Subcutaneous abdominal adipose tissue (tissue), 5 donors: ENCODE results near the gene TRAFD1.
"Not testable (repeated sequence)": the region's sequence is repeated elsewhere in the genome, so short reads cannot be mapped to it uniquely, and the experiment has no call there.

Source experiments
- H3K27ac ChIP-seq: one replicate; pipeline ENCODE4 v1.7.0; 2013; ENCODE audit warnings: low read depth, mild to moderate bottlenecking, inconsistent platforms, low read length, moderate library complexity
- H3K27me3 ChIP-seq, 5 donors: one replicate each; pipeline ENCODE4 v1.7.0; 2013; ENCODE audit warnings: low read length in 5 of 5, inconsistent platforms in 1 of 5; ENCODE audit not compliant: control insufficient read depth in 5 of 5, insufficient read depth in 4 of 5
- H3K36me3 ChIP-seq, 5 donors: one replicate each; pipeline ENCODE4 v1.7.0; 2013; ENCODE audit warnings: low read length in 5 of 5; ENCODE audit not compliant: control insufficient read depth in 5 of 5, insufficient read depth in 5 of 5
- H3K4me1 ChIP-seq, 5 donors: one replicate each; pipeline ENCODE4 v1.7.0; 2013; ENCODE audit warnings: low read length in 5 of 5, mild to moderate bottlenecking in 3 of 5, moderate library complexity in 1 of 5; ENCODE audit not compliant: control insufficient read depth in 5 of 5, insufficient read depth in 5 of 5
- H3K4me3 ChIP-seq, 5 donors: one replicate each; pipeline ENCODE4 v1.7.0; 2013; ENCODE audit warnings: low read length in 5 of 5, low read depth in 1 of 5
- H3K9ac ChIP-seq, 5 donors: one replicate each; pipeline ENCODE4 v1.7.0; 2013; ENCODE audit warnings: low read length in 5 of 5, mild to moderate bottlenecking in 4 of 5, moderate library complexity in 3 of 5
- H3K9me3 ChIP-seq, 5 donors: one replicate each; pipeline ENCODE4 v1.7.0; 2013; ENCODE audit warnings: low read length in 5 of 5; ENCODE audit not compliant: control insufficient read depth in 5 of 5
- donor health status: healthy.
- donor health status: healthy.
- donor health status: healthy.
- donor health status: healthy.
- donor health status: healthy.

TRAFD1 gene, protein sequence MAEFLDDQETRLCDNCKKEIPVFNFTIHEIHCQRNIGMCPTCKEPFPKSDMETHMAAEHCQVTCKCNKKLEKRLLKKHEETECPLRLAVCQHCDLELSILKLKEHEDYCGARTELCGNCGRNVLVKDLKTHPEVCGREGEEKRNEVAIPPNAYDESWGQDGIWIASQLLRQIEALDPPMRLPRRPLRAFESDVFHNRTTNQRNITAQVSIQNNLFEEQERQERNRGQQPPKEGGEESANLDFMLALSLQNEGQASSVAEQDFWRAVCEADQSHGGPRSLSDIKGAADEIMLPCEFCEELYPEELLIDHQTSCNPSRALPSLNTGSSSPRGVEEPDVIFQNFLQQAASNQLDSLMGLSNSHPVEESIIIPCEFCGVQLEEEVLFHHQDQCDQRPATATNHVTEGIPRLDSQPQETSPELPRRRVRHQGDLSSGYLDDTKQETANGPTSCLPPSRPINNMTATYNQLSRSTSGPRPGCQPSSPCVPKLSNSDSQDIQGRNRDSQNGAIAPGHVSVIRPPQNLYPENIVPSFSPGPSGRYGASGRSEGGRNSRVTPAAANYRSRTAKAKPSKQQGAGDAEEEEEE

DNA sequence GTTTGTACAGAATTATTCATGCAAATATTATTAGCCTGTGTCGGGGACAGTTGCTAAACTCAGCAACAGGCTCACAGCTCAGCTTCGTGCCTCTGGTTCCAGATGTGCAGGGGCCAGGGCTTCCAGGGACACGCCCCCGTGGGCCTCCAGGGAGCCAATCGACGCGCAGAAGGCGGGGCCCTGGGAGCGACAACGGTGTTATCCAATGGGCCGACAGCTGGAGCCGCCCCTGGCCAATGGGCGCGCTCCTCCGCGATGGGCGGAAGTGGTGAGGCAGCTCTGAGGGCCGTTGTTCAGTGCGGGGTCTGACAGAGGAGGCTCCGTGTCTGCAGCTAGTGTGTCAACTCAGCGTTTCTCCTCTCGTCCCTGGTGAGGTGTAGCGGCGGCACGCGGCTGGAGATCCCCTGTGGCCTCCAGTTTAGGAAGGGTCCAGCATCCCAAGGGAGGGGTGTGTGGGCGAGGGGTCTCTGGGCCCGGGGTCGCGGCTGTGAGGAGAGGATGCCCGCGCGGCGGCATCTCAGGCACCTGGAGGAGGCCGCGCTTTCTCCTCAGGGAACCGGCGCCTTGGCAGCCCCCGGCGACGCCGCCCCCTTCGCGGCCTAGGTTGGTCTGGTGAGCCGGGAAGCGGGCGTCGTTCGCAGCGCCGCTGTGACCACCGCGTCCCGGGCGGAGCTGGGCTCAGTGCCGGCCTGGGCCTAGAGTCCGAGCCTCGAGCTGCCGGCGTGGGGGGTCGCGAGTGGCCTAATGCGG is at the start of gene TRAFD1:
Gene TRAFD1 (plus strand): TSS at position 311 of the 750 bp plus-strand sequence. CDS start 4,963 bp downstream, outside the sequence.
- no peaks in the 10 kb centered on the region for H3K9me3 ChIP-seq
- H3K36me3 ChIP-seq: peaks cover 0 to 1% (median 0%) of the 10 kb centered on the region in 5 donors
- no peaks in the 10 kb centered on the region for H3K27me3 ChIP-seq
- H3K27ac ChIP-seq: peak within 1 kb of the TSS; percentile 92
- H3K4me3 ChIP-seq: peak within 1 kb of the TSS; percentile 73 to 97 (median 94)
- peaks cover 4 to 49% (median 45%) of the 10 kb centered on the region in 5 donors for H3K4me1 ChIP-seq
- H3K9ac ChIP-seq: peak within 1 kb of the TSS; percentile 56 to 95 (median 88)

DNA sequence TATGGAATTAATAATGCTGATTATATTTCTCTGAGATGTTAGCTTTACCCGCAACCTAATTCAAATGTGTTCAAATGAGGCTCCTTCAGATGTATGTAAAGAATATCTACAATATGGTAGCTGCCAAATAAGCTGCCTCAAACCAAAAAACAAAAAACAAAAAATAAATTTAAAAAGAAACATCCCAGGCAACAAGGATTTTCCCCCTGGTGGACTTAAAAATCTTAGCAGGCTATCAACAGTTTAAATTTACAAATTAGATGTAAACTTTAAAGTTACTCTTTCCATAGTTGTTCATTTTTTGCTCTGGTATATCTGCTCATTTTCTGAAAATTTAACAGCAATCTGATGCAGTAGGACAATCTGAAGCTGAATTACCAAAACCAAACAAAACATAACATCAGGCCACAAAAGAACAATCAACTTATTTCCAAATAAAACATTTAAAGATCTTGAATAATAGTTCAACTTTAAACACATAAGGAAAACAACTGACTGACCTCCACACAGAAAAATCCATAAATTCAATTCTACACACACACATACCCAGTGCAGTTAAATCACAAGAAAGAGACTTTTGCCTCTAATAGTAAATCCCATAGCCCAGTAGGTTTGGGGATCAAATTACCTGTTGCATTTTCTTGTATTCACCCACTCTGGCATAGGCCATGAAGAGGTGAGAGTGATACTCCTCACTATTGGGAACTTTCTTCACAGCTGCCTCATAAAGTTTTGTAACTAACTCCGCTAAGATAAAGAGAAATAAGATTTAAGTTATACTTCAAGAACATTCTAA is 38.1 kb upstream of the TRAFD1 start:
- Histone ChIP-seq H3K36me3 (peaks cover 13 to 60% (median 26%) of the 10 kb centered on the region in 5 donors), H3K4me1 (no peaks in the 10 kb centered on the region), H3K4me3 (no peak overlapping the region), H3K9ac (no peak overlapping the region), H3K27me3 (no peaks in the 10 kb centered on the region), H3K9me3 (no peaks in the 10 kb centered on the region), H3K27ac (no peak overlapping the region)

DNA sequence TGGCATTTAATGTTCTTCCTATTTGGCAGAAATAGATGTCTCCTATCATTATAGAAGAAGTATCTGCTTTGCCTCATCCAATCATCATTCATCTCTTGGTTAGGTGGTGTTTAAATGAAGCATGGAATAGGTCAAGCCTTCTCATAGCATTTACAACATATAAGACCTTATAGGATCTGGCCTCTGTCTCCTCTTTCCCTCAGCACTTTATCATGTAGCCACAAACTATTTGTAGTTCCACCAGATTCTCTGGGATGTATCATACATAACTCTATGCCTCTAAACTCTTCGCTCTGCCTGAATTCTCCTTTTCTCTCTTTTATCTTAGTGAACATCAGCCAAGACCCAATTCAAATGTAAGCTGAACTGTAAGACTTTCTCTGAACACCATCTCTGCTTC is 37.5 kb upstream of the TRAFD1 start:
- Histone ChIP-seq H3K9ac (no peak overlapping the region), H3K9me3 (no peaks in the 10 kb centered on the region), H3K4me1 (no peaks in the 10 kb centered on the region), H3K27me3 (no peaks in the 10 kb centered on the region), H3K36me3 (peaks cover 13 to 62% (median 25%) of the 10 kb centered on the region in 5 donors), H3K27ac (no peak overlapping the region), H3K4me3 (no peak overlapping the region)

DNA sequence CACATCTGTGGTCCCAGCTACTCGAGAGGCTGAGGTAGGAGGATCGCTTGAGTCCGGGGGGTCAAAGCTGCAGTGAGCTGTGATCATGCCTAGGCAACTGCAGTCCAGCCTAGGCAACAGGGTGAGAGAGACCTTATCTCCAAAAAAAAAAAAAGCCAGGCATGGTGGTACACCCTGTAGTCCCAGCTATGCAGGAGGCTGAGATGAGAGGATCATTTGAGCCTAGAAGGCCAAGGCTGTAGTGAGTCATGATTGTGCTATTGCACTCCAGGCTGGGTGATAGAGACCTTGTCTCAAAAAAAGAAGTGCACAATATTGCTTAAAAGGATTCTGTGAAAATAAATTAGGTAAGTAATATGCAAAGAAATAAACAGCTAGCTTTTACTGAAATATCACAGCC is 33.8 kb upstream of the TRAFD1 start:
- Histone ChIP-seq H3K9me3 (no peaks in the 10 kb centered on the region), H3K36me3 (peaks cover 18 to 53% (median 23%) of the 10 kb centered on the region in 5 donors), H3K9ac (no peak overlapping the region), H3K27ac (no peak overlapping the region), H3K4me1 (peaks cover 0 to 6% (median 0%) of the 10 kb centered on the region in 5 donors), H3K4me3 (no peak overlapping the region), H3K27me3 (no peaks in the 10 kb centered on the region)

DNA sequence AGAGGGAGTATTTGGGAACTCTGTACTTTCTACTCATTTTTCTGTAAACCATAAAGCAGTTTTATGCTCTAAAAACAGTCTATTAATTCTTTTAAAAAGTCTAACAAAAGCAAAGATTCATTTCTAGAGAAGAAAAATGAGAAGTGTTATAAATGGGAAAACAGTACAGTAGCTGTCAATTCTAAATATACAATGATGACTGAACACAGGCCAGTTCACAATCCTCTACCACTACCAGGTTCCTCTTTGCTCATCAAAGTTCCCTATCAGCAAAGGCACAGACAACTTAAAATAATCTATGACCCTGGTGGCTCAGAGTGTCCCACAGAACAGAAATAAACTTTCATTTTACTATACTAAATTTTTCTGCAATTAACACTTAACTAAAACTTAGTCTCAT is 29.3 kb upstream of the TRAFD1 start:
- Histone ChIP-seq H3K36me3 (peaks cover 10 to 33% (median 23%) of the 10 kb centered on the region in 5 donors), H3K9ac (no peak overlapping the region), H3K4me1 (peaks cover 0 to 9% (median 0%) of the 10 kb centered on the region in 5 donors), H3K4me3 (no peak overlapping the region), H3K27ac (no peak overlapping the region), H3K27me3 (no peaks in the 10 kb centered on the region), H3K9me3 (no peaks in the 10 kb centered on the region)

DNA sequence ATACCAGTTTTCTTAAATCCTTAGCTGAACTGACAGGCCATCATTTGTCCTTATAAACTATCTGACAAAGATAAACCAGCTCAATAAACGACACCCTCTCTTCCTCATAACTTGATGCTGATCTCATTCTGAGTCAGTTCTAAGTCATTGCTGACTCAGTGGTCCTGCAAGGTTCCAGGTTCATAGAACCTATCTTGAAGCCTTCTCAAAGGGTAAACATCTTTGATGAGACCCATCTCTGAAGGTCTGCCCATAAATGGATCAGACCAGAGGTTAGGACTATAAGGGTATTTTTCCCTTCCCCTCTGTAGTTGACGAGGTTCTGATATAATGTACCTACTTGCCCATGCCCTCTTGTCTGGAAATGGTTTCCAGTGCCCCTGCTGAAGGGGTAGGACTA is 28.7 kb upstream of the TRAFD1 start:
- H3K9ac ChIP-seq: no peak overlapping the region
- H3K27me3 ChIP-seq: no peaks in the 10 kb centered on the region
- no peaks in the 10 kb centered on the region for H3K9me3 ChIP-seq
- no peak overlapping the region for H3K4me3 ChIP-seq
- peaks cover 0 to 9% (median 0%) of the 10 kb centered on the region in 5 donors for H3K4me1 ChIP-seq
- peaks cover 12 to 31% (median 20%) of the 10 kb centered on the region in 5 donors for H3K36me3 ChIP-seq
- H3K27ac ChIP-seq: no peak overlapping the region

DNA sequence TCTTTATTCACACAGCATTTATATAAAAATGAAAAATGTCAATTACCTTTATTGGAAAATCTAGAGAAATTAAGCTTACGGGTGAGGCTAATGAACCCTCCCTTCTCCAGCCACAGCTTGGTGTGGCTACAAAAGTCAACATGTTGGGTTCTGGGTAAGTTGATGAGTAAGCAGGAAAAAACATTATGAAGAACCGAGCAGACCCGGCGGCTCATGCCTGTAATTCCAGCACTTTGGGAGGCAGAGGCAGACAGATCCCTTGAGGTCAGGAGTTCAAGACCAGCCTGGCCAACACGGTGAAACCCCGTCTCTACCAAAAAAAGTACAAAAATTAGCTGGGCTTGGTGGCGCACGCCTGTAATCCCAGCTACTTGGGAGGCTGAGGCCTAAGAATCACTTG is 27.7 kb upstream of the TRAFD1 start:
- H3K27ac ChIP-seq: no peak overlapping the region
- no peak overlapping the region for H3K9ac ChIP-seq
- no peaks in the 10 kb centered on the region for H3K27me3 ChIP-seq
- peaks cover 12 to 26% (median 16%) of the 10 kb centered on the region in 5 donors for H3K36me3 ChIP-seq
- H3K4me1 ChIP-seq: peaks cover 0 to 9% (median 0%) of the 10 kb centered on the region in 5 donors
- no peaks in the 10 kb centered on the region for H3K9me3 ChIP-seq
- no peak overlapping the region for H3K4me3 ChIP-seq

DNA sequence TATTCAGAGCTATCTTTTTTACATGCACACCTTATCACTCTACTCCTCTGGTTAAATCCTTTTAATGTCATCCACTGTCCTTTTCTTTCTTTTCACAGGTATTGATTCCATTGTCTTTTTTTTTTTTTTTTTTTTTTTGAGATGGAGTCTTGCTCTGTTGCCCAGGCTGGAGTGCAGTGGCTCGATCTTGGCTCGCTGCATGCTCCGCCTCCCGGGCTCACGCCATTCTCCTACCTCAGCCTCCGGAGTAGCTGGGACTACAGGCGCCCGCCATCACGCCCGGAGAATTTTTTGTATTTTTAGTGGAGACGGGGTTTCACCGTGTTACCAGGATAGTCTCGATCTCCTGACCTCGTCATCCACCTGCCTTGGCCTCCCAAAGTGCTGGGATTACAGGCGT is 24.9 kb upstream of the TRAFD1 start:
- not testable (repeated sequence) for H3K27ac ChIP-seq, H3K9ac ChIP-seq, H3K9me3 ChIP-seq, H3K4me3 ChIP-seq, H3K27me3 ChIP-seq
- Histone ChIP-seq H3K36me3 (peaks cover 11 to 26% (median 16%) of the 10 kb centered on the region in 5 donors), H3K4me1 (peaks cover 0 to 10% (median 7%) of the 10 kb centered on the region in 5 donors)

DNA sequence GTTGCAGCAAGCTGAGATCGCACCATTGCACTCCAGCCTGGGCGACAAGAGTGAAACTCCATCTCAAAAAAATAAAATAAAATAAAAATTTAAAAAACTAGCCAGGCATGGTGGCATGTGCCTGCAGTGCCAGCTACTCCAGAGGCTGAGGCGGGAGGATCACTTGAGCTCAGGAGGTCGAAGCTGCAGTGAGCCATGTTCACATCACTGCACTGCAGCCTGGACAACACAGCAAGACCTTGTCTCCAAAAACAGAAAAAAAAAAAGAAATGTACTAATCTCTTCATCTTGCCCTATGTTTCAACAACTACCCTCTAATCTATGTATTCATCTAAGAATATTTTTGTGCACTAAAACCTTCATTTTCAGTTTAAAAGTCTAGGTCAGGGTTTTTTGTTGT is 23.2 kb upstream of the TRAFD1 start:
- Histone ChIP-seq H3K27me3 (no peaks in the 10 kb centered on the region), H3K4me1 (peaks cover 0 to 21% (median 17%) of the 10 kb centered on the region in 5 donors), H3K9me3 (no peaks in the 10 kb centered on the region), H3K27ac (no peak overlapping the region), H3K9ac (no peak overlapping the region), H3K36me3 (peaks cover 7 to 21% (median 11%) of the 10 kb centered on the region in 5 donors), H3K4me3 (no peak overlapping the region)
